ENCODE results near the gene BAIAP2.

GRCh38 chr17:81130385-81131361, 95.7 kb downstream of the BAIAP2 start:
- TF ChIP-seq MYC (IDR thresholded peaks at IDR 0.05; ENCODE audit: low read depth, low read length) (no peak), CTCF (IDR thresholded peaks at IDR 0.05; ENCODE audit: extremely low read depth in 1 of 2, insufficient read depth in 1 of 2, low read depth in 1 of 2, low read length in 2 of 2) (no peak), POLR2A (IDR thresholded peaks at IDR 0.05; ENCODE audit: low read depth, low read length) (no peak), POLR2AphosphoS5 (IDR thresholded peaks at IDR 0.05; ENCODE audit: insufficient read depth, low read depth, low read length) (no peak), EZH2 (IDR thresholded peaks at IDR 0.05; ENCODE audit: borderline replicate concordance, low read depth, low read length, severe bottlenecking) (no peak), GATA2 (IDR thresholded peaks at IDR 0.05; ENCODE audit: insufficient read depth, insufficient read length, low read depth, low read length) (no peak), MAX (IDR thresholded peaks at IDR 0.05; ENCODE audit: insufficient read depth, insufficient read length) (no peak), JUN (IDR thresholded peaks at IDR 0.05; ENCODE audit: borderline replicate concordance, insufficient read depth, insufficient read length, low read depth) (no peak), FOS (IDR thresholded peaks at IDR 0.05; ENCODE audit: borderline replicate concordance, insufficient read depth, low read length) (no peak)

Data from endothelial cell of umbilical vein (primary cell).